ENCODE results near the gene REST. TPM values are rescaled to one million over a fixed set of nuclear protein-coding genes. Genes with fewer than 3 reads are reported as not detected.

The REST gene
- total and polyA plus RNA-seq, 2 donors (not counting 1 experiment from before 2014, with no cell fraction given), result 30.5 to 33.0 TPM

GRCh38 chr4:56958111-56958517 is 50.4 kb downstream of the REST start:
- H3K27me3 ChIP-seq (ENCODE audit: control insufficient read depth, insufficient read depth, low read length), result no peaks in the 10 kb centered on the region
- H2AFZ ChIP-seq (ENCODE audit: low read length), result peak overlapping the region; percentile 4
- H4K20me1 ChIP-seq (ENCODE audit: control insufficient read depth, extremely low read depth, insufficient read depth, low read length), result no peaks in the 10 kb centered on the region
- H3K36me3 ChIP-seq (ENCODE audit: control insufficient read depth, insufficient read depth, low read length), result no peaks in the 10 kb centered on the region
- H3K27ac ChIP-seq (ENCODE audit: insufficient read depth, low read length), result peak overlapping the region; percentile 76
- H3K4me2 ChIP-seq (ENCODE audit: extremely low read depth, insufficient read depth, low read length), result peak overlapping the region; percentile 72
- peak overlapping the region in 1 of 4 experiments; percentile 29 for H3K4me3 ChIP-seq (replicated peaks in 1 of 4; ENCODE audit: control extremely low read depth in 1 of 4, insufficient read depth in 1 of 4, low read depth in 3 of 4, low read length in 4 of 4)
- H3K79me2 ChIP-seq (ENCODE audit: control insufficient read depth, insufficient read depth, low read length), result no peaks in the 10 kb centered on the region
- H3K9me3 ChIP-seq (ENCODE audit: control insufficient read depth, insufficient read depth, low read depth, low read length), result no peaks in the 10 kb centered on the region
- H3K9ac ChIP-seq (ENCODE audit: insufficient read depth, low read length), result no peak overlapping the region
- no peak for TF ChIP-seq CTCF (conservative IDR thresholded peaks at IDR 0.05 in 1 of 2, IDR thresholded peaks at IDR 0.05 in 1 of 2; ENCODE audit: low read depth in 1 of 2, low read length in 2 of 2)
- no peak for TF ChIP-seq EZH2 (IDR thresholded peaks at IDR 0.05; ENCODE audit: low read length, missing control alignments)
- DNase-seq (ENCODE audit: low read depth in 2 of 2), result peak; percentile 97 to 99
- H3K4me1 ChIP-seq (ENCODE audit: control insufficient read depth, extremely low read depth, insufficient read depth, low read length), result peaks cover 6% of the 10 kb centered on the region

GRCh38 chr4:56959100-56959499 is 51.4 kb downstream of the REST start:
- DNase-seq (ENCODE audit: low read depth in 2 of 2), result peak in 1 of 2 donors; percentile 24
- Histone ChIP-seq H4K20me1 (ENCODE audit: control insufficient read depth, extremely low read depth, insufficient read depth, low read length) (no peaks in the 10 kb centered on the region), H3K4me2 (ENCODE audit: extremely low read depth, insufficient read depth, low read length) (no peak overlapping the region), H2AFZ (ENCODE audit: low read length) (no peak overlapping the region), H3K27ac (ENCODE audit: insufficient read depth, low read length) (no peak overlapping the region), H3K4me1 (ENCODE audit: control insufficient read depth, extremely low read depth, insufficient read depth, low read length) (peaks cover 6% of the 10 kb centered on the region), H3K9me3 (ENCODE audit: control insufficient read depth, insufficient read depth, low read depth, low read length) (no peaks in the 10 kb centered on the region), H3K36me3 (ENCODE audit: control insufficient read depth, insufficient read depth, low read length) (no peaks in the 10 kb centered on the region), H3K27me3 (ENCODE audit: control insufficient read depth, insufficient read depth, low read length) (no peaks in the 10 kb centered on the region), H3K79me2 (ENCODE audit: control insufficient read depth, insufficient read depth, low read length) (no peaks in the 10 kb centered on the region), H3K4me3 (replicated peaks in 1 of 4; ENCODE audit: control extremely low read depth in 1 of 4, insufficient read depth in 1 of 4, low read depth in 3 of 4, low read length in 4 of 4) (no peak overlapping the region), H3K9ac (ENCODE audit: insufficient read depth, low read length) (no peak overlapping the region)
- TF ChIP-seq CTCF (conservative IDR thresholded peaks at IDR 0.05 in 1 of 2, IDR thresholded peaks at IDR 0.05 in 1 of 2; ENCODE audit: low read depth in 1 of 2, low read length in 2 of 2) (no peak), EZH2 (IDR thresholded peaks at IDR 0.05; ENCODE audit: low read length, missing control alignments) (no peak)

- no peaks in the 10 kb centered on the region for H3K79me2 ChIP-seq (ENCODE audit: control insufficient read depth, insufficient read depth, low read length)
- H3K9ac ChIP-seq (ENCODE audit: insufficient read depth, low read length), result no peak overlapping the region
- no peak overlapping the region for H3K4me2 ChIP-seq (ENCODE audit: extremely low read depth, insufficient read depth, low read length)
- DNase-seq (ENCODE audit: low read depth in 2 of 2), result no peak
- no peak overlapping the region for H3K27ac ChIP-seq (ENCODE audit: insufficient read depth, low read length)
- H3K9me3 ChIP-seq (ENCODE audit: control insufficient read depth, insufficient read depth, low read depth, low read length), result no peaks in the 10 kb centered on the region
- peaks cover 6% of the 10 kb centered on the region for H3K4me1 ChIP-seq (ENCODE audit: control insufficient read depth, extremely low read depth, insufficient read depth, low read length)
- TF ChIP-seq EZH2 (IDR thresholded peaks at IDR 0.05; ENCODE audit: low read length, missing control alignments) (no peak), CTCF (conservative IDR thresholded peaks at IDR 0.05 in 1 of 2, IDR thresholded peaks at IDR 0.05 in 1 of 2; ENCODE audit: low read depth in 1 of 2, low read length in 2 of 2) (no peak)
- H3K36me3 ChIP-seq (ENCODE audit: control insufficient read depth, insufficient read depth, low read length), result no peaks in the 10 kb centered on the region
- no peak overlapping the region for H2AFZ ChIP-seq (ENCODE audit: low read length)
- no peaks in the 10 kb centered on the region for H4K20me1 ChIP-seq (ENCODE audit: control insufficient read depth, extremely low read depth, insufficient read depth, low read length)
- H3K4me3 ChIP-seq (replicated peaks in 1 of 4; ENCODE audit: control extremely low read depth in 1 of 4, insufficient read depth in 1 of 4, low read depth in 3 of 4, low read length in 4 of 4), result no peak overlapping the region
- H3K27me3 ChIP-seq (ENCODE audit: control insufficient read depth, insufficient read depth, low read length), result no peaks in the 10 kb centered on the region
Observed at GRCh38 chr4:56961107-56961500, 53.4 kb downstream of the REST start.

Measured in fibroblast of lung (primary cell).